Measurements from ENCODE around the gene EYA4.

The EYA4 gene

DNA sequence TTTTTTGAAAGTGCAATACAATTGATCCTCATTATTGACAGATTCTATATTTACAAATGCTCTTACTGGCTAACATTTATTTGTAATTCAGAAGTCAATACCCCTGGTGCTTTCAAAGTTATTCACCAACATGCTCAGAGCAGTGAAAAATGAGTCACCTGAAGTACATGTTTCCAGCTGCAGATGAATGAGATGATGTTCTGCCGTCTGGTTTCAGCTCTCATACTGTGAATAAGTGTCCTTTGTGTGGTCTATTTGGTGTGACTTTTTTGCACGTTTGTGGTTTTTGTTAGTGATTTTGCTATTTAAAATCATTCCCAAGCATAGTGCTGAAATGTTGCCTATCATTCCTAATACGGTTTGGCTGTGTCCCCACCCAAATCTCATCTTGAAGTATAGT, 22.3 kb upstream of the EYA4 start:
- Histone ChIP-seq H3K4me3 (no peak overlapping the region), H3K9me3 (no peaks in the 10 kb centered on the region), H3K4me1 (no peaks in the 10 kb centered on the region), H3K27me3 (no peaks in the 10 kb centered on the region), H3K27ac (no peak overlapping the region), H3K36me3 (no peaks in the 10 kb centered on the region)
- DNase-seq, result no peak
- intact Hi-C loops (cut with DNase I; ENCODE audit: low total_unique reads), result no loop called here
- no peak for TF ChIP-seq CTCF (IDR thresholded peaks at IDR 0.05)

DNA sequence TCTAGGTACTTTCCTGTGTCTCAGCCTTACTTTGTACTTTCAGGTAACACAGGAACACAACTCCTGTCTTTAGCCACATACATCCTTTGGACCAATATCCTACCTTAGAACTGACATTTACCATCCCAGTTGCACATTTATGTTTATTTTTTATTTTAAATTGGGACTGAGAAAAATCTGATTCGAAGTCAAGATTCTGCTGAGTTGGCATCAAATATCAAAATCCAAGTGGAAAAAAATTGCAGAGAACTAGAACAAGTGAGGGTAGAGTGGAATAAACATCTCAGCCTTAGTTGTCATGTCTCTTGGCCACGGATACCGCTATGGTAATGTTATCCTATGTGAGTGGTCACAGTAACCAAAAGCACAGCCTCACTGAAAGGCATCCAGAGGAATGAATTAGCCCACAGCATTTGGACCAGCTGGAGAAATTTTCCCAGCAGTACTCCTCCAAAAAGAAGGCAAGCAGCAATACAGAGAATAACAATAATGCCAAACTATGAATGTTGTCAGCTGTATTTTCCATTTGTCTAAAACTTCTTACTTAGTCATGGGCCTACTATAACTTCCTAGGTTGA, 17.6 kb upstream of the EYA4 start:
- Histone ChIP-seq H3K9me3 (no peaks in the 10 kb centered on the region), H3K27ac (no peak overlapping the region), H3K27me3 (no peaks in the 10 kb centered on the region), H3K36me3 (no peaks in the 10 kb centered on the region), H3K4me3 (no peak overlapping the region), H3K4me1 (no peaks in the 10 kb centered on the region)
- TF ChIP-seq CTCF (IDR thresholded peaks at IDR 0.05), result no peak
- DNase-seq, result no peak
- intact Hi-C loops (cut with DNase I; ENCODE audit: low total_unique reads), result no loop called here

DNA sequence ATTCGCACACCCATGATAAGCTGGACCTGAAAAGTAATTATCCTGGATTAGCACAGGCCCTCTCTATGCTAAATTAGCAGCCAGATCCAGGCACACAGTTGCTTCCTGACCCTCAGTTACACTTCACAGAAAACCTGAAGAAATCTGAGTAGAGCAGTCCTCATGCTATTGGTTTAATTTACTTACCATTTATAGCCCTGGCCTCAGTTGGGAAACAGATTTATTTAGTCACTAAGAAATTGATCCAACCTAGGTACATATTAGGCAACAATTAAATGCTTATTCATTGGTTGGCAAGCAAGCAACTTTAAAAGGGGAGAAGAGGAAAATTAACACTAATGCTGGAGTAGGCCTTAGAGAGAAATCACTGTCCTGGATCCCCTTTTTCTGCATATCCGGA, 15.6 kb upstream of the EYA4 start:
- Histone ChIP-seq H3K36me3 (no peaks in the 10 kb centered on the region), H3K27ac (no peak overlapping the region), H3K9me3 (no peaks in the 10 kb centered on the region), H3K4me3 (no peak overlapping the region), H3K27me3 (no peaks in the 10 kb centered on the region), H3K4me1 (no peaks in the 10 kb centered on the region)
- intact Hi-C loops (cut with DNase I; ENCODE audit: low total_unique reads), result no loop called here
- DNase-seq, result no peak
- no peak for TF ChIP-seq CTCF (IDR thresholded peaks at IDR 0.05)

DNA sequence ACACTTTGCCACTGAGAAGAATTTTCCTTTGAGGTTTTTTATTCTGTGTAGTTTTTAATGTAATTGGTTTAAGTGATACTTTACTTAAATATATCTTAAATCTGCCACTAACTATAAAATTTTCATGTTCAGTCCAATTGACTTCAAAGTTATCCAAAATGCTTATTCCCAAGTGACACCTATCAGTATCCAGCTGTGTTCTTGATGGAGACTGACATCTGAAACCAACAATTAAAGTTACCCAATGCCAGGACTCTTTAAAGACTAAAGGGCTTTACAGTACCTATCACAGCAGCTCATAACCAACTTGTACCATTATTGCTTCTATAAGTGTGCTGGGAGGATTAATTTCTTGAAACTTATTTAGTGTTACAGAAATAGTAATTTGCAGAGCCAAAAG, 13.8 kb upstream of the EYA4 start:
- H3K27ac ChIP-seq, result no peak overlapping the region
- no peaks in the 10 kb centered on the region for H3K9me3 ChIP-seq
- H3K4me1 ChIP-seq, result no peaks in the 10 kb centered on the region
- no peaks in the 10 kb centered on the region for H3K36me3 ChIP-seq
- intact Hi-C loops (cut with DNase I; ENCODE audit: low total_unique reads), result no loop called here
- no peak for TF ChIP-seq CTCF (IDR thresholded peaks at IDR 0.05)
- no peaks in the 10 kb centered on the region for H3K27me3 ChIP-seq
- H3K4me3 ChIP-seq, result no peak overlapping the region
- DNase-seq, result no peak

- no peak for DNase-seq
- H3K27me3 ChIP-seq, result no peaks in the 10 kb centered on the region
Observed at GRCh38 chr6:133230052-133230451, 11.1 kb upstream of the EYA4 start.

More at GRCh38 chr6:133230052-133230451, 11.1 kb upstream of the EYA4 start:
- Histone ChIP-seq H3K36me3 (no peaks in the 10 kb centered on the region), H3K9me3 (no peaks in the 10 kb centered on the region), H3K4me3 (no peak overlapping the region), H3K4me1 (no peaks in the 10 kb centered on the region), H3K27ac (no peak overlapping the region)
- intact Hi-C loops (cut with DNase I; ENCODE audit: low total_unique reads), result no loop called here
- TF ChIP-seq CTCF (IDR thresholded peaks at IDR 0.05), result no peak

Measured in tibial artery (tissue), 4 donors.